ENCODE measurements around the gene RANBP1.
A peak's percentile ranks its signal among the peaks of the same experiment; 100 is the strongest.
"Not testable (repeated sequence)": the region's sequence is repeated elsewhere in the genome, so short reads cannot be mapped to it uniquely, and the experiment has no call there.

Gene RANBP1

DNA sequence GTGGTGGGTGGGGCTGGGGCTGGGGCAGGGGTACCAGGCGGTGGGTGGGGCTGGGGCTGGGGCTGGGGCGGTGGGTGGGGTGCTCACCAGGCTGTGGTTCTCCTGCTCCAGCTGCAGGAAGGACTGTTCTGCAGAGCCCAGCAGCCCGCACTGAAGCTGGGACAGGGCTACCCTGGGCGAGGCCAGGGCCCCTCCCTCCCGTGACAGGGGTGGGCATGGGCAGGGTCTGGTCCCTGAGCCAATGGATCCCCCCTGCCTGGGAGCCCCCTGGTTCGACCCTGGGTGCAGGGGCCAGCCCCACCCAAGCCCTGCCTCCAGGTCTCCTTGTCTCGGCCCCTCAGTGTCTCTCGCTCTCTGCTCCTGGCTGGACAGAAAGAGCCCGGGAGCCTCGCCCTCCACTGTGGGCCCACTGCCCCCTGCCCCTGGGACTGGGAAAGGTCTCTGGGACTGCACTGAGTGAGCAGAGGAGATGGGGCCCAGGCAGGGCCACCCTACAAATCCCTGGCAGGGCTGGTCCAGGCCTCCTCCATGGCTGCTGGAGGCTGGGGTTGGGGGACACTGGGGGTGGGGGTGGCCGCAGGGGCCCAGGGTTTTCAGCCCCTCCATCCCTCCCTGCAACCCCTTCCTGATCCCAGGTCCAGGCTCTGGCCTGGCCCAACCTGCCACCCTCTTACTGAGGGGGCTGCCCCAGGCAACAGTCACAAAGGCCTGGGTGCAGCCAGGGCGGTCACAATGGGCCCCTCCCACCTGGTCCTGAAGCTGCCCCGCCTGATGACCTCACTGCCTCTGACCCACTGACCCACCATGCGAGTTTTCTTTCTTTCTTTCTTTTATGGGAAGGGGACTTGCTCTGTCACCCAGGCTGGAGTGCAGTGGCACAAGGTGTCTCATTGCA lies 34.7 kb downstream of the RANBP1 start, which contains the start of gene CCDC188:
TSS of gene CCDC188 (minus strand) at position 675 of the 895 bp plus-strand sequence. CDS start at position 606, 69 bp downstream.
- no peak for DNase-seq (ENCODE audit: low read depth in 2 of 2)

DNA sequence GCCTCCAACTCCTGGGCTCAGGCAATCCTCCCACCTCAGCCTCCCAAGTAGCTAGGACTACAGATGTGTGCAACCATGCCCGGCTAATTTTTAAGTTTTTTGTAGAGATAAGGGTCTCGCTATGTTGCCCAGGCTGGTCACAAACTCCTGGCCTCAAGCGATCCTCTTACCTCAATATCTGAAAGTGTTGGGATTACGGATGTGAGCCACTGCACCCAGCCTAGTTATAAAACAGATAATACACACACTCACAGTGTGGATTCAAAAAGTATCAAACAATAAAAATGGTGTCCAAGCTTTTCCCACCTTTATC lies 35.3 kb downstream of the RANBP1 start:
- no peak for DNase-seq (ENCODE audit: low read depth in 2 of 2)

DNA sequence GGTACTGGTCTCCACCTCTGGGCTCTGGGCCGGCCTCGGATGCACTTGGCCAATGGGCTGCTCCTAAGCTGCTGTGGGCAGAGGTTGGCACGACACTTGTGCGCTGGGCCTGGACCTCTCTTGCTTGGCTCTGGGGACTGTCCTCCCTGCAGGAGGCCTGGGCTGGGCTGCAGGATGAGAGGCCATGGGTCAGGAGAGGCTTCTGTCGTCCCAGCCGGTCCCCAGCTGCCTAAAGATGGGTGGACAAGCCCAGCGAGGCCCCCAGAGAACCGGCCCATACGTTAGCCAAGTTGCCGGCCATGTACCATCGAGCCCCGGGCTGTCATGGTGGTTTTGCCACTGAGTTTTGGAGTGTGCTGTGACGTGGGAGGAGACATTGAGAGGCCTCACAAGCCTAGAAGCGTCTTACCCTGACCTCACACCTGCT lies 36.6 kb downstream of the RANBP1 start:
- no peak for DNase-seq (ENCODE audit: low read depth in 2 of 2)

DNA sequence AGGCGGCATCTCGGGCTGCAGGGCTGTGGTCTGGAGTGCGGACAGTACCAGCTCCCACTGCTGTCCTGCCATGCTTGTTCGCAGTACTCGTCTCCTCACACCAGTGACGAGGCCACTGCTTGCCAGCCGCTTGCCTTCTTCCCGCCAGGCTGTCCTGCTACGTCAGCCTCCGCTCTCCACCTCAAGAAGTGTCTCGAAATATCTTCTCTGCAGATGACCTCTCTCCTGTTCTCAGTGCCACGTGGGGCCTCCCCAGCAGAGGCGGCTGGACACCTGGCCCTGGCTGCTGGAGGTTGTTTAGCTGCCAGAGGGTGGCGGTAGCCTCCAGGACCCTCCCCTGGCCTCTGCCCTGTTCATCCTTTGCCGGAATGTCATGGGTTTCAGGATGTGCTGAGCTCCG lies 38.0 kb downstream of the RANBP1 start:
- no peak for DNase-seq (ENCODE audit: low read depth in 2 of 2)

DNA sequence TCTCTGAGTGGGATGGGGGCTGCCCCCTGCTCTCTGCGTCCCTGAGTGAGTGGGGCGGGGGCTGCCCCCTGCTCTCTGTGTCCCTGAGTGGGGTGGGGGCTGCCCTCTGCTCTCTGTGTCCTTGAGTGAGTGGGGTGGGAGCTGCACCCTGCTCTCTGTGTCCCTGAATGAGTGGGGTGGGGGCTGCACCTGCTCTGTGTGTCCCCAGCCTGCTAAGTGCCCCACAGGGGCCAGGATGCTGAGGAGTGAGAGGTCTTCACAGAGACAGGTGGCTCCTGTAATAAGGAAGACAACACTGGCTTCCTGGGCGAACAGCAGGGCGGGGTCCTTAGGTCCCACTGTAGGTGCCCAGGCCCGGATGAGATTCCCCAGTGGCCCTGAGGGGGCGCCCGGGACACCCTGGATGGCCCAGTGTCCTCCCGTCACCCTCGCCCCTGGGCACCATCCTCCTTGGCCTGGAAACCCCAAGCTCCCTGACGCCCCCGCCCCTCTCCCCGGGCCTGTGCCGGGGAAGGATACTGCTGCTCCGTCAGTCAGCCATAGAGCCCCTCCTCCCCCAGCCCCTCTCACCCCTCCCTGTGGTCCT lies 38.8 kb downstream of the RANBP1 start:
- no peak for DNase-seq (ENCODE audit: low read depth in 2 of 2)

DNA sequence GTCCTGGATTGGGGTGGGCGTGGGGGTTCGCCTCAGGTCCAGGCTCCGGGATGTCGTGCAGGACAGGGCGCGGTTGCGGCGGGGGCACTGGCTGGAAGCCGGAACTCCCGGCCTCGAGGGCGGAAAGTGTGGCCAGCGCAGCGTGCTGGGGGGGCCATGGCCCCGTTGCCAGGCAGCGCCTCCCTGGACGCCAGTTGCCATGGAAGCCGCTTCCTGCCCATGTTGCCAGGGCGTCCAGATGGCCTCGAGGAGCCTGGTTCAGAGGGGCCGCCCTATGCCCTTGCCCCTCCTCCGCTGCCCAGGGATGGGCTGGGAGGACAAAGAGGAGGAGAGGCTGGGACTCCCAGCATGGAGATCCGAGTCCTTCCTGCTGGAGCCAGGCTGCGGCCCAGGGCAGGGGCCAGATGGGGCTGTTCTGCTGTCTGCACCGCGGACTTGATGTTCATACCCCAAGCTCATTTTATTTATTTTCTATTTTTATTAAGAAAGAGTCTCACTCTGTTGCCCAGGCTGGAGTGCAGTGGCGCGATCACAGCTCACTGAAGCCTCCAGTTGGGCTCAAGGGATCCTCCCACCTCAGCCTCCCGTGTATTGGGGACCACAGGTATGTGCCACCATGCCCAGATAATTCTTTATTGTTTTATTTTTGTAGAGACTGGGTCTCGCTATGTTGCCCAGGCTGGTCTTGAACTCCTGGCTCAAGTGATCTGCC lies 39.6 kb downstream of the RANBP1 start:
- DNase-seq (ENCODE audit: low read depth in 2 of 2), result no peak

DNA sequence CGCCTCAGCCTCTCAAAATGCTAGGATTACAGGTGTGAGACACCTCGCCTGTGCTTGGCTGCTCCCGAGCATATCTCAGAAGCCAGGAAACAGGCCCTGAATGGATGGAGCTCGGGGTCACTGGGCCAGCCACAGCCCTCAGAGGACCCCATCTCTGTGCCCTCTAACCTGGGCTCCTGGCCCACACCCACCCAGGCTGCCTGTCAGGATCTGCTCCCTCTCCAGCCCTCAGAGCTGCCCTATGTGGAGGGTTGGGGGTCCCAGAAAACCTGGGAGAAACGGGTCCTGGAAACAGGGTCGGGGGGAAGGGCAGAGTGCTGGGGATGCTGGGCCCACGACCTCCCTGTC lies 40.1 kb downstream of the RANBP1 start:
- DNase-seq (ENCODE audit: low read depth in 2 of 2), result no peak

DNA sequence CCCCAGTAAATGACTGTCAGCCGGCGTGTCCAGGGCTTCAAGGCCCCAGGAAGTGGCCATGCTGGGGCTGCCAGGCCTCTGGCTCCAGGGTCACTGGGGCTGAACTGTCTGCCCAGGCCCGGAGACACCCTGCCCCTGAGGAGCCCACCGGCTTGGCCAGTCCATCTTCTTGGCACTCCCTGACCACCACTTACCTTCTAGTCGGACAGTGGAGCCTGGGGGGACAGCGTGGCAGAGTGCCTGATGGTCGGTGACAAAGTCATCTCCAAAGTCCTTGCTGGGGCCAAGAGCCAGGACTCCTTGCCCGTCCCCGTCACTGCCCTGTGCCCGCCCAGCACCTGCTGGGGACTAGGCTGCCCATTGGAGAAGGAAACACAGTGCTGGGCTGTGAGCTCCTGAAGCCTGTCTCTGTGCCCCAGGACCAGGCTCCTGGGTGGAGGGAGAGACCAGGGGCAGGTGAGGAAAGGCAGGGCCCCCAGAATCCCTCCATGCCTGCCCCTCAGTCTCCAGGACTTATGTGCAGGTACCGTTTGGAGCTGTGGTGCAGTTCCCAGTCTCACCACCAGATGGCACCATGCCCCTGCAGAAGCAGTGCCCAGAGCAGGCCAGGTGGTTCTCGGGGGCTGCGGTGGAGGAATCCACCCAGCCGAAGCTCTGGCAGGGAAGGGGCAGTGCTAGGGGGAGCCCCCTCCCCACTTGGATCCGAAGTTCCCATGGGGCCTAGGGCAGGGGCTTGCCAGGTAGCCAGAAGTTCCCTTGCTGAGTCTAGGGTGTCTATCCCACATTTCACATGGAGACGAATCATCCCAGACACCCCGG lies 40.9 kb downstream of the RANBP1 start:
- DNase-seq (ENCODE audit: low read depth in 2 of 2), result peak; percentile 79 to 89

DNA sequence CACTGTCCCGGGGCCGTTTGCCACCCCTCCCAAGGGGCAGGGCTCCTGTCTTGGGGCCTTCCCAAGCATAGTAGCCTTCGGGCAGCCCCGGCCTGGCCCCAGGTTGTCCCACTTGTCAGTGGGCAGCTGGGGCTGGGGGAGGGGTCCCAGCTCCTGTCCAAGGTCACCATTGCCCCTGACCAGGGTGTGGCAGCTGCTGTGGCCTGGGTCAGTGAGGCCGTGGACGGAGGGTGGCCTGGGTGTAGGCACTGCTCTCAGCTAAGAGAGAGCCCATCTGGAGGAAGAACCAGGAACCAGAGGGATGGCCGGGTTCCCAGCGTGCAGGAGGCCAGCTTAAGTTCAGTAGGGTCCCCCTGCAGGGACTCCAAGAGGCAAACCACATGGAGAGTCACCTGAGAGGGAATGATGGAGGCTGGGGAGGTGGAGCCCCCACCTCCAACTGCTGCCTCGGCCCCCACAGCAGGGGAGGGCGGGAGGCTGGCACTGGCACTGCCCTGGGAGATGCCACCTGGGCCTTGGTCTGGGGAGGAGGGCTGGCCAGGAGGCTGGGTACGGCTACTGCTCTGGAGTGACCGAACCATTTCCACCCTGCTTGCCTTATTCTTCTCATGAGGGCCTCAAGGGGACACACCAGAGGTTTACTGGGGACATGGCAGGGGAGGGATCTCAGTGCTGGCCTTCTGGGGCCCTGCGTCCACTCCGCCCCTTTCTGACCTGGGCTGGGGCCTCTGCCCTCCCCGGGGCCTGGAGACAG lies 41.7 kb downstream of the RANBP1 start:
- no peak for DNase-seq (ENCODE audit: low read depth in 2 of 2)

DNA sequence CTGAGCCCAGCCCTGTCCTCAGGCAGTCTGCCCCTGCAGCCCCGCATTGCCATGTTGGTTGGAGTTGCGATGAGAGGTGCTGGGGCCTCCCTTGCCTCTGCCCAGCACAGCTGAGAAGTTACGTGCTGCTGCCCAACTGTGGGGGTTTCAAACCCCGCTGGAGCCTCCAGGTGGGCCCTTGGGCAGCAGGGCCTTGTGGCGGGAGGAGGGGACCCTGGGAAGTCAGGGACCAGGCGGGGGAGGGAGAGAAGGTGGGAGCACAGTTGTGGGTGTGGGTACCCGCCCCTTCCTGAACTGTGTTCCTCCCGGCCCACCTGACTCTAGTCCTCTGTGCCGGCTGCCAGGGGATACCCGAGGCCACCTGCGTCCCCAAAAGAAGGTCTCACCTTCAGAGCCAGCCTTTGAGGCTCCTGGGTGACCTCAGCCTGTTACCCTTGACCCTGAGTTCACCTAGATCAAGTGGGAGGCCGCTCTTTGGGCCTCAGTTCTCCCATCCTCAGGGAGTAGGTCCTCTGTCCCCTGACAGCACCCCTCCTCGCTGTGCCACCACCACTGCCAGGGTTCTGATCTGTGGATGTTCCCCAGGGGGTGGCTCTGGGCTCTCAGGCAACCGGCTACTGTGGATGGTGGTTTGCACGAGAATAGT lies 42.6 kb downstream of the RANBP1 start:
- no peak for DNase-seq (ENCODE audit: low read depth in 2 of 2)

DNA sequence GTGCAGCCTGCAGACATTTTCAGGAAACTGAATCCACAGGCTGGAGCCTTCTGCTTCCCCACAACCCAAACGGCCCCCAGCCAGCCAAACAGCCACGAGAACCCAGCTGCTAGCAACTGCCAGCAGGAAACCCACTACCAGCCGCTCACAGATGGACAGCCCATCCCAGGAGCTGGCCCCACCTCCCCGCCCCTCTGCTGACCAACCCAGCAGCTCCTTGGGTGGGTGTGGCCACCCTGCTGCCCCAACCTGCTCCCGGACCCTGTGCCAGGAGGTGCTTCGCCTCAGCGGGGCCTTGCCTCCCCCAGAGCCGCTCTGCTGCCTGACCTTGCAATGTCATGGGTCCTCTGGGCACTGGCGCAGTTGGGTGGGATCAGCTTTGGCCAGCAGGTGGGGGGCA lies 43.2 kb downstream of the RANBP1 start:
- DNase-seq (ENCODE audit: low read depth in 2 of 2), result no peak

DNA sequence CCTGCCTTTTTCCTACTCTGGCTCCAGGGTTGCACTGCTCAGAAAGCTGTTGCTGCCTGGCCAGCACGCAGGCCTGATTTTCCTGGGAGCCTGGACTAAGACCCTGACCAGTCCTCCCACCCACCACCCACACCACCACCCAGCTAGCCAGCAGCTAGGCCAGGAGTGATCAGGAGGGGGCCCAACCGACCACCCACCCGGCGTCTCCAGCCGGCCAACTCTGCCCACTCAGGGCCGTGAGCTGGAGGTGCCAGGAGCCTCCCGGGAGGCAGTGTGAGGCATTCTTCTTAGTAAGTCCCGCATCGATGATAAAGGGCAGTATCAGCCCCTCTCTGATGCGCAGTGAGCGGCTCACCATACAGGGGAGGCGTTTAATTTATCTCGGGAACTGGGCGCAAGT lies 43.6 kb downstream of the RANBP1 start:
- not testable (repeated sequence) for DNase-seq (ENCODE audit: low read depth in 2 of 2)

DNA sequence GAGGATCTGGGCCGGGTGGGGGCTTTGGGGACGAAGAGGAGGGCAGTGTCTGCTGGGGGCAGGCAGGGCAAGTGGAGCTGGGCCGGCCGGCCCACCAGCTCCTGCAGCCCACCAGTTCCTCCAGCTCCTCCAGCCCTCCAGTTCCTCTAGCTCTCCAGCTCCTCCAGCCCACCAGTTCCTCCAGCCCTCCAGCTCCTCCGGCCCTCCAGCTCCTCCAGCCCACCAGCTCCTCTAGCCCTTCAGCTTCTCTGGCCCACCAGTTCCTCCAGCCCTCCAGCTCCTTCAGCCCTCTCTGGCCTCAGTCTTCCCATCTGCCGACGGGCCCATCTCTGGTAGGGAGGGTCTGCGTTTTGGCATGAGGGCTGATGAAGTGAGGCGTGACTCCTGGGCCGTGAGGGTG lies 44.1 kb downstream of the RANBP1 start:
- DNase-seq (ENCODE audit: low read depth in 2 of 2), result no peak

DNA sequence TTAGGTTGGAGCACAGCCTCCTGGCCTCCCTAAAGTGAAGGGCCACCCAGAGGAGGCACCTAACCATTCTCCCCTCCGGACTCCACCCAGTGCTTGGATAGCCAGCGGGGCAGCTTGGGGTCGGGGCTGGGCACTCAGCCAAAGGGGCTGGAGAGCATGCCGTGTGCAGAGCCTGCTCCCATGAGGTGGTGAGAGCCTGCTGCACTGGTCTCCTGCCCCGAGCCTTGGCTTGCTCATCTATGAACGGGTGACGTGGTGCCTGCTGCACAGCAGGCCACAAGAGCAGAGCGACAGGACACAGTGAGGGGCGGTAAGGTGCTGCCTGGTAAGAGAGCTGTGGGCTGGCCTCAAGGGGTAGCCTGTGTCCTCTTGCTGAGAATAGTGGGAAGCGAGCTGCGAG lies 49.0 kb downstream of the RANBP1 start:
- DNase-seq (ENCODE audit: low read depth in 2 of 2), result no peak

DNA sequence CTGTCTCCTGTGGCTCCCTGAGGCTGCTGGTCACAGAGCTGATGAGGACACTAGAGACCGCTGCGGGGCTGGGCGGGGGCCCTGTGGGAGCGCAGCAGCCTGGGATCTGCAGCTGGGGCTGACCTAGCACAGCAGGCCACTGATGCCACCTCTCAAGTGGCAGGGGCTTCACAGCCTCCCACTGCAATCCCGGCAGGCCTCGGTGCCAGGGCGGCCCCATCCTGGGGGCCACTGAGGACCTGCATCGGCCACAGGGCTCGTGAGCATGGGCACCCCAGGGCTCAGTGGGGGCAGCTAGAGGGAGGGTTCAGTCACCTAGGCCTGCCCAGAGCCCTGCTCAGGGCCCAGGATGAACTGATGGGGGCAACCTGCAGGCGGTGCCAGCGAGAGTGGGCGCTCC lies 49.5 kb downstream of the RANBP1 start:
- DNase-seq (ENCODE audit: low read depth in 2 of 2), result no peak

DNA sequence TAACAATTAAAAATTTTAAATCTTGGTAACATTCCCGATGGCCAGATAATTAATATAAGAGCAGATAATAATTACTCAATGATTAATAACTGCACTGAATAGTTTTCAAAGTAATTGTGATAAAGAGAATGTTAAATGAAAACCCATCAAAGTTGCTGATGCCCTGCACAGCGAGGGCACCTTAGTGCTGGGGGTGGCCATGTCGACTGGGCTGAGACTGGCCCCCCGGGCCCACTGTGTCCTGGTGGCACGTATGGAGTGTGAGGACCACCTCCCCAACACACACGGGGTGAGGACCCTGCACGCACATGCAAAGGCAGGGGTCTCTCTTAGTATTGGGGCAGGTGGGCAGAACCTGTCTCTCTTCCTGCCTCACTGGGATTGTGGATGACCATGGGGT lies 50.0 kb downstream of the RANBP1 start:
- DNase-seq (ENCODE audit: low read depth in 2 of 2), result no peak

DNA sequence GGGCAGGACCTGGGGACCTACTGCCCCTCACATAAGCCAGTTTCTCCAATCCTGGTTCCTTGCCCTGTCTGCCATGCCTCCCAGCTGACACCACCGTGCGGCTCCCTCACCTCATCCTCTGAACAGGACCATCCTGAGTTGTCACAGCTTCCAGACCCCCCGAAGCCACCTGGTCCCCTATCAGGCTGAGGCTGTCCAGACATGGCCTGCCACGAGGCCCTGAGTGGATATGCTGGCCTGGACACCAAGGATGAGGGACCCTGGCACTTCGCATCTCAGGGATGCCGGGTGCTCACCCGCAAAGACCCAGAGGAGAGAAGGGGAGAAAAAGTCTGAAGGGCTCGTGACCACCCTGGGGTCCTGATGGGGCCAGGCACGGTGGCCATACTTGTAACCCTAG lies 50.8 kb downstream of the RANBP1 start:
- DNase-seq (ENCODE audit: low read depth in 2 of 2), result no peak

DNA sequence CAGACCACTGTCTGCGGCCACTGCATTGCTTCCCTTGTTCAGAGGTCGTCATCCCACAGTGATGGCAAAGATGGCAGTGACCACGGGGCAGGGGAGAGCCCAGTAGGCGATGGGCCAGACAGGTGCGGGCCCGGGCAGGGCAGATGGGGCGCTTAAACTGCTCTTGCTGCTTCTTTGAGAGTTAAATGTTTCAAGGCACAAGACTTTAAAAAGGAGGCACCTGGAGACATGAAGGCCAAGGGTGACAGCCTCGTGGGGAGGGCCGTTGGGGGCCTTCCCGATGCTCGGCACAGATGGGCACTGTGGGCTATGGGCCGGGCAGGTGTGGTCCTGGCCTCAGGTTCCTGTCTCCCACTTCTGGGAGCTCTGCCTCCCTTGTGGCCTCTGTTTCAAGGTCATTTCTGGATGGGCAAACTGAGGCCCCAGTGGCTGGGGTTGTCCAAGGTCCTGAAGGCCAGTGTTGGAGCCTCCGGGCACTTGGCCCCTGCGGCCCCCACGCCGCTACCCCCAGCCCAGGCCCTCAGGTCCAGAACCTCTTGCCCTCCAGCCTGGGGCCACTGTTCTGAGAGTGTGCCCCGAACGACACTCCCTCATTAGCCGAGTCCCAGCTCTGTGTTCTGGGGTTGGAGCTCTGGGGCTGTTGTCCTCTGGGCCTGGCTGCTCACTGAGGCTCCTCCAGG lies 51.9 kb downstream of the RANBP1 start:
- DNase-seq (ENCODE audit: low read depth in 2 of 2), result no peak

DNA sequence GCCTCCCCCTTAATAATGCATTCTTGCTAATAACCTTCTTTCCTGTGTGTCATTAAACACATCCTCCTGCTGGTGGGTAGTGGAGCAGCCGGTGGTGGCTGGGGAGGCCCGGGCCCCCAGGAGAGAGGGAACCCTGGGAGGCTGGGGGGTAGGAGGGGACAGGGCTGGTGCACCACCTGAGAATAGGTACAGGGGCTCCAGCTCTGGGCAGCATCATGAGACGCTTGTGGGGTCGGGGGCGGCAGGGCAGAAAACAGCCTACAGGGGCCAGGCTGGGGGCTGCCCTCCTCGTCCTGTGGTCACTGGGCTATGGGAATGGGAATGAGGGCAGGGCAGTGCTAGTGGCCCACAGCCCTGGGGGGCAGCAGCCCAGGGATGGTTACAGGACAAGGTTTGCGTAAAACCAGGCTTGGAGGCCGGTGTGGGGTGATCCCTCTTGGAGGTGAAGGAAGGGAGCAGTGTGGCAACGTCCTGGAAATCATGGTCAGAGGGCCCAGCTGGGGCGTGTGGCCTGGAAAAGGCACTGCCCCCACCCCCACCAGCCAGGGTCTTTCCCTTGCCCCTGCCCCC lies 53.4 kb downstream of the RANBP1 start:
- DNase-seq (ENCODE audit: low read depth in 2 of 2), result no peak

DNA sequence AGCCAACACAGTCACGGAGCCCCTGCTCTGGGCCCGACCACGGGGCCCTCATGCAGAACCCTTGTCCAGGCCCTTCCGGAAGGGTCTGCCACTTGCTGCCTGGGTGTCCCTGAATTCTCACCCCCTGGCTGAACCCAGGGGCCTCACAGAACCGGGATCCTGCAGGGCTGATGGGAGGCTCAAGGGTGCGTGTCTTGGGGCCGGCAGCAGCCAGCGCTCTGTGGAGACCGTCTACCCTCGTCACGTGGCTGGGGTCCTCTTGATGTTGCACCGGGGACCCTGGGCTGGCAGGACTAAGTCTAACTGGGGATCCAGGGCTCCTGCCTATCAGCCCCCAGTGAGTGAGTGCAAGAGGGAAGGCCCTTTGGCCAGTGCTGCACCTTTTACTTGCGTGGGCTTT lies 54.3 kb downstream of the RANBP1 start:
- no peak for DNase-seq (ENCODE audit: low read depth in 2 of 2)
